LoVo (cell line): ENCODE measurements around the gene SPP2.
A peak's percentile ranks its signal among the peaks of the same experiment; 100 is the strongest.

Source experiments
- DNase-seq: peaks from one replicate; pipeline ENCODE4 v3.0.0-alpha.2; 2016; ENCODE audit warnings: low spot score

Gene SPP2

GRCh38 chr2:234038076-234038802 is 12.3 kb upstream of the SPP2 start:
- no peak for DNase-seq

GRCh38 chr2:234044157-234044556 is 6.3 kb upstream of the SPP2 start:
- DNase-seq, result peak; percentile 9

- no peak for DNase-seq
These were observed 4.0 kb upstream of the SPP2 start for GRCh38 chr2:234046521-234046920.

- no peak for DNase-seq
These were observed 3.1 kb upstream of the SPP2 start for GRCh38 chr2:234047361-234047760.

- no peak for DNase-seq
These were observed 2.5 kb upstream of the SPP2 start for GRCh38 chr2:234048049-234048448.

- DNase-seq, result no peak
These were observed 1.0 kb downstream of the SPP2 start for GRCh38 chr2:234051374-234052070.

GRCh38 chr2:234058881-234059280 is 8.4 kb downstream of the SPP2 start:
- DNase-seq, result no peak

- DNase-seq, result no peak
These were observed 9.7 kb downstream of the SPP2 start for GRCh38 chr2:234060236-234060635.

- DNase-seq, result no peak
These were observed 11.2 kb downstream of the SPP2 start for GRCh38 chr2:234061624-234062257.

GRCh38 chr2:234066587-234066986 is 16.1 kb downstream of the SPP2 start:
- no peak for DNase-seq

- no peak for DNase-seq
These were observed 21.2 kb downstream of the SPP2 start for GRCh38 chr2:234071664-234072063.

- no peak for DNase-seq
These were observed 22.0 kb downstream of the SPP2 start for GRCh38 chr2:234072454-234072853.

GRCh38 chr2:234074751-234075517 is 24.4 kb downstream of the SPP2 start:
- no peak for DNase-seq

GRCh38 chr2:234075518-234075915 is 25.0 kb downstream of the SPP2 start:
- no peak for DNase-seq

- no peak for DNase-seq
These were observed 25.4 kb downstream of the SPP2 start for GRCh38 chr2:234075947-234076346.

GRCh38 chr2:234076451-234076850 is 25.9 kb downstream of the SPP2 start:
- no peak for DNase-seq

GRCh38 chr2:234078129-234078528 is 27.6 kb downstream of the SPP2 start:
- no peak for DNase-seq

- DNase-seq, result peak; percentile 66
These were observed 31.7 kb downstream of the SPP2 start for GRCh38 chr2:234081970-234082822.

- DNase-seq, result no peak
These were observed 33.3 kb downstream of the SPP2 start for GRCh38 chr2:234083572-234084348.

- peak; percentile 44 for DNase-seq
These were observed 41.0 kb downstream of the SPP2 start for GRCh38 chr2:234091432-234091879.

GRCh38 chr2:234091883-234092282 is 41.4 kb downstream of the SPP2 start:
- DNase-seq, result peak; percentile 14
